ENCODE data around the gene BPIFB3.
"Not testable (repeated sequence)": the region's sequence is repeated elsewhere in the genome, so short reads cannot be mapped to it uniquely, and the experiment has no call there.

BPIFB3 gene

DNA sequence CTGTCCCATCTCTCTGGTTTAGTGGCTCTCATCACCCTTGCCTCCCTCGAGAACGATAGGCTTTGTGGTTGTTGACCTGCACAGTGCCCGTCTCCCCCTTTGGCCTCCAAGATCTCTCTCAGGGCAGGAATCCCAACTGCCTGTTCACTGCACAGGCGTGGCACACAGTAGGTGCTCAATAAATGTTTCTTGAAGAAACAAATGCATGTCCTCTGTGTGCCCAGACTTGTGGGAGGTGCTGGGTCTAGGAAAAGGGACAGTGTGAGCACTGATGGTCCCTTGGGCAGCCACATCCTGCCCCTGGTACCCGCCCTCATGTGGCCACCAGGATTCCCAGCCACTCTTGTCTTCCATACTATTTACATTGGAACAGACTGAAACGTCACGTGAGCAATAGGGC is 24.8 kb upstream of the BPIFB3 start:
- DNase-seq (ENCODE audit: low spot score), result no peak

DNA sequence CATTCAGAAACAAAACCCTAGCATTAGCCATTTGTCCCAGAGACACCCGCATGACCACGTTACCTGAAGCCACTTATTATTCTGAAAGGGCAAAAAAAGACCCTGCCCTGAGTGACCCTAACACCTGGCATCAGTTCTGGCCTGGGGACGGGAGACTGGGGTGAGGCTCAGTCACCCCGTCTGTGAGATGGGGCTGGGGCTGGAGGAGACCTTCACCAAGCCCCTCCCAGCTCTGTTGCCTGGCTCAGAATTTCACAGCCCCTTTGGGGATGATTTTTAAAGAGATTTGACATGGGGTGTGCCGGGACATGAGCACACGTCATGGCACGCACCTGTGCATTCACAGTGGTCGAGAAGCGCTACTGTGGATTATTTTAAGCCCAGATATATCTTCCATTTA is 23.6 kb upstream of the BPIFB3 start:
- no peak for DNase-seq (ENCODE audit: low spot score)

DNA sequence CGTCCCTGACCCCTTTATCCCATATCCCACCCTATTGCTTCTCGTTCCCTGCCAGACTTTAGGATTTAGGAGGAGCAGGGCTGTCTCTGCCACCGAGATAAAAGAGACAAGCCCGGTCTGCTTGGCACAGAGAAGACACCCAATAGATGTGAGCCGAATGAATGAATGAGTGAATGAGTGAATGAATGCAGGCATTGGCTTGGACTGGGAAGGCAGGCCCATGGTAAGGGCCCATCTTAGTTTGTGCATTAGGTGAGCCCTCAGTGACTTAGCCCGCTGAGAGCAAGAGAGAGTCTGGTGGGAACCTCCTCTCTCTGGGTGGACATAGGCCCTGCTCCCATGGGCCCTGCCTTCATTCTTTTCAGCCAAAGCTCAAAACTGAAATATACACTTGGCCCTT is 23.1 kb upstream of the BPIFB3 start:
- no peak for DNase-seq (ENCODE audit: low spot score)

DNA sequence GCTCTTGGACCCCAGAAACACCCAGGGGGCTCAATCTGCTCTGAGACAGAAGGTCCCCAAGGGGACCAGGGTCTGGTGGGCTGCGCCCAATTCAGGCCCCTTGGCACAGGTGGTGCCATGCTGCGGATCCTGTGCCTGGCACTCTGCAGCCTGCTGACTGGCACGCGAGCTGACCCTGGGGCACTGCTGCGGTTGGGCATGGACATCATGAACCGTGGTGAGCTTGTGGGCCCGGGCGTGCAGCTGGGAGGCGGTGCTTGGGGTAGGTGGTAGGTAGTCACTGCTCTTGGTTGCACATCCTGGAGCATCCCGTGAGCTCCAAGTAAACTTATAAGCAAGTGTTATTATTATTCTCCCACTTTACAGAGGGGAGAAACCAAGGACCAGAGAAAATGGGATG is 22.2 kb upstream of the BPIFB3 start, which contains the start of gene BPIFB6:
TSS of gene BPIFB6 (plus strand) at position 118 of the 400 bp plus-strand sequence. CDS start at position 118, 0 bp downstream.
- DNase-seq (ENCODE audit: low spot score), result no peak

DNA sequence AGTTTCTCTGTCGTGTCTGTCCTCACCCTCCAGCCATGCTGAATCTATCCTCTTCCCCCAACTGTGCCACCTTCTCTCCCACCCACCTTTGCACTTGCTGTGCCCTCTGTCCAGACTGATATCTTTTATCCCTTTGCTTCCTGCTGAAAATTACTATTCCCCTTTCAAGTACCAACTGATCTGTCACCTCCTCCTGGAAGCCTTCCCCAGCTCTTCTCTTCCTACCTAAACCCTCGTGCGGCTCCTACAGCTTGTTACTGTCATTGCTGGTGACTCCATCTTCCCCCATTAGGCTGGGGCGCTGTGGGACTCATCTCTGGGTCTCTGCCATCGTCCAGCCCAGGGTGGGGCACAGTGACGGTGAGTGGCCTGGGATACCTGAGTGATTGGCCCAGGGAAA is 21.1 kb upstream of the BPIFB3 start:
- DNase-seq (ENCODE audit: low spot score), result no peak

DNA sequence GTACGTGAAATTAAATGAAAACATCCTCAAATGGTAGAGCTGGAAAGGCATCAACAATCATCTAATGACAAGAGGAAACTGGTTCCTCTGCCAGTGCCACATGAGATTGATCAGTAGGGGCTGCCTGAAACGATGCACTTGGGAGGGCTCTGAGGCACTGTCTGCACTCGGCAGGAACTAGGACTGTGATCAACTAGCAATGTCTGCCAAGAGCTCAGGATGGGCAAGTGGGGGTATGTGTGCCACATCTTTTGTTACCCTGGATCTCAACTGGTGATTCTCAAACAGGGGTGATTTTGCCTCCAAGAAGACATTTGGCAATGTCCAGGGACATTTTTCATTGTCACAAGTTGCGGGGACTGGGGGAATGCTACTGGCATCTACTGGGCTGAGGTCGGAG is 20.3 kb upstream of the BPIFB3 start:
- DNase-seq (ENCODE audit: low spot score), result no peak

DNA sequence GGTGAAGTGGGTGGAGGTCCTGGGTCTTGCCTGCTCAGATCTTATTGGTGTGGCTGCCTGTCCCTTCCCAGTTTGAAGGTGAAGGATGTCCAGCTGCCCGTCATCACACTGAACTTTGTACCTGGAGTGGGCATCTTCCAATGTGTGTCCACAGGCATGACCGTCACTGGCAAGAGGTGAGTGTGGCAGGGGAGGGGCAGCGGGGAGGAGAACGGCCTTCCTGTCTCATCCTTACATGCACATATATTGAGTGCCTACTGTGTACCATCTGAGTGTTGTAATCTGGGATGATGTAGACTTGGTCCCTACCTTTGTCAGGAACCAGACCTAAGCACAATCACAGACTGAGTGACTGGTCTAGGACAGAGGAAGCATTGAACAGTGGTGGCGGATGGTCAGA is 19.6 kb upstream of the BPIFB3 start:
- DNase-seq (ENCODE audit: low spot score), result no peak

DNA sequence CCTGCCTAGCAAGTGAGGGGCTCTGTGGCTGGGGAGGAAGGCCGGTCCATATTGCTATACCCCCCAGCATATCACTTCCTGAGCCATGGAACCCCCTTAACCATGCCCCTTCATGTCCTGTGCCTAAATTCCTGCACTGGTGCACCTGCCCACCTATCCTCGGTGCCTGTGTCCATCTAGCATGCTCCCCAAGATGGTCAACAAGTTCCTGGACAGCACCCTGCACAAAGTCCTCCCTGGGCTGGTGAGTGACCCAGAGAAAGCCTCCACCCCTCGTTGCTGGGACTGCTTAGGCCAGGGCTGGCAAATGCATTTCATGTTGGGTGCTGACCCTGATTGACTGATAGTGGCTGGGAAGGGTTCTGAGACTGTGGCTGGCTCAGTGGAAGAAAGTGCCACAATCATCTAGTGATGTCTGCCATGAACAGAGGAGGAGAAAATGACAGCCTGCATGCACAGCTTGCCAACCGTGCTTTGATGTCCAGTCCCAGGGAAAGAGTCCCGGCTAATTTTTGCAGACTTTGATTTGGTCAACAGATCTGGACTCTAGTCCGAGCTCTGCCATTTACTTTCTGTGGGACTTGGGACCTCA is 18.7 kb upstream of the BPIFB3 start:
- DNase-seq (ENCODE audit: low spot score), result no peak

DNA sequence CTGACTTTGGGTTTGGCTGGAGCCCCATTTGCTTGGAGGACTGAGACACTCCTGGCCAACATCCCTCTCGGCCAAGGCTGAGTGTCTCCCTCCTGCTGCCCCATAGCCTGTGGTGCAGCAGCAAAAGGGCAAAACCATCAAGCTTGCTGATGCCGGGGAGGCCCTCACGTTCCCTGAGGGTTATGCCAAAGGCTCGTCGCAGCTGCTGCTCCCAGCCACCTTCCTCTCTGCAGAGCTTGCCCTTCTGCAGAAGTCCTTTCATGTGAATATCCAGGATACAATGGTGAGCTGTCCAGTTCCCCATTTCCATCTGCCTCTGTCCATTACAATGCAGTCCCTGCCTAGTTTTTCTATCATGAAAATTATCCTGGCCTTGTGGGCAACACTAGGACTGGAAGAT is 16.2 kb upstream of the BPIFB3 start:
- DNase-seq (ENCODE audit: low spot score), result no peak

DNA sequence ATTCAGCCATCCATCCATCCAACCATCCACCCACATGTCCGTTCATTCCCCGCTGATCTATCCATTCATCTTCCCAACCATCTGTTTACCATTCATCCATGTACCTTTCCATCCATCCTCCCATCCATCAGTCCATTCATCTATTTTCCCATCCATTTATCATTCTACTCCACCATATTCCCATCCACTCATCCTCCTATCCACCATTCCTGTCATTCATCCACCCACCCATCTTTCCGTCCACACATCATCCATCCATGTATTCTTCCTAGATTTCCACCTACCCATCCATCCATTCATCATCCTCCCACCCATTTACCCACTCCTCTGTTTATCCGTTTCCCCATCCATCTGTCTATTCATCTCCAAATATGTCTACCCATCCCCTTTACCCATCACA is 15.5 kb upstream of the BPIFB3 start:
- DNase-seq (ENCODE audit: low spot score), result no peak

DNA sequence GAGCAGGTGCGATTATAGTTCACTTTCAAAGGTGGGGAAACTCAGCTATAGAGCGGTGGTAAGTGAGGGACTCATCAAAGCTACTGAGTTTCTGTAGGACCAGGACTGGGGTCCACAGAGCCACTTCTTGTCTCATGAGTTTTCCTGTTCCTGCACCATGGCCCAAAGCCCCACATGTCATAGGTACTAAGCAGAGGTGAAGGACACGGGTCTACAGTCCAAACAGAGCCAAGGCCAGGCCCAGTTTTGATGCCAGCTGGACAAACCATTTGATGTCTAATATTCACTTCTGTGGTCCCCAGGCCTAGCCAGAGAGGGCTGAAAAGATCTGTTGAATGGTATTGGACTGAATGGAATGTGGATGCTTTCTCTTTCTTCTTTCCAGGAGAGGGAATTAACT is 11.3 kb upstream of the BPIFB3 start:
- DNase-seq (ENCODE audit: low spot score), result no peak

DNA sequence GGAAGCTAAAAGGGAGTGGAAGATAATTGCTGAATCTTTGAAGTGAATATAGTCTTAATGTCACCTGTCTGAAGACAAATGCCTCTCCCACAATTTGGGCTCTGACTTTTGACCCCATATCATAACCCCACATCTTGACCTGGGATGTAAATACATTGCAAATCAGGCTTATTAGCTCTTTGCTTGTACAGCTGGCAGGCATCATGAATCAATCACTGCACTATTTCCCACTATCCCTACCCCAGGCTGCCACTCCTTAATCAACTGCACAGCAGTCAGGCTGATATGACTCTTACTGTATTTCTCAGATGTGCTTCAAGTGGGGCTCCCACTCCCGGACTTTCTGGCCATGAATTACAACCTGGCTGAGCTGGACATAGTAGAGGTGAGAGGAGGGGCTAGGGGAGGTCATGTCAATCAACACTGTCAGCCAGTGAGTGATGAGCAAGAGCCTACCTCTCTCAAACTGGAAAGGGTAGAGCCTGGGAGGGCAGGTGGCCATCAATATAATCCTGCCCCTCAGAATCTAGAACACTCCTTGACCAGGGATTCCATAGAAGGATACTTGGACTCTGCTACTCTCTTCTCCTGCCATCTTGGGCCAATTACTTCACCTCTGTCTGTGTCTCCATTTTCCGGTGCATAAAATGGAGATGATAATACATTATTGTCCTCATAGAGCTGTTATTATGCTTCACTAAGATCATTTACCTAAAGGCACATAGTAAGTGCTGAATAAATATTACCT is 10.5 kb upstream of the BPIFB3 start:
- no peak for DNase-seq (ENCODE audit: low spot score)

DNA sequence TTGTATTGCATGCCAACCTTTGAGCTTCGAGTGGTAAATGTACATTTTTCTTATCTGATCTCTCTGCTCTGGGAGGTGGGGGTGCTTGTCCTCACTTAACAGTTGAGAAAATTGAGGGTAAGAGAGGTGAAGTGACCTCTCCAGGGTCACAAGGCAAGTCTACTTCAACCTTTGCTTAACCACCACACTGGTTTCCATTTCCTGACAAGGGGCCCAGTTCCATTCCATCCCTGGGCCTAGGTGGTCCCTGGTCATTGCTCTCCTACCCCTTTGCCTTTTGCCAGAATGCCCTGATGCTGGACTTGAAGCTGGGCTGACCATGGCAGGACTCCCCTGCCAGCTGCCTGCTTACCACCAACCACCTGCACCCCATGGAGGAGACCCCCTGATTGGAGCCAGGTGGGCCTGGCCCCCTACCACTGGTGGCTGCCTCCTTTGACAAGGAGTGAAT is 9.9 kb upstream of the BPIFB3 start:
- no peak for DNase-seq (ENCODE audit: low spot score)

DNA sequence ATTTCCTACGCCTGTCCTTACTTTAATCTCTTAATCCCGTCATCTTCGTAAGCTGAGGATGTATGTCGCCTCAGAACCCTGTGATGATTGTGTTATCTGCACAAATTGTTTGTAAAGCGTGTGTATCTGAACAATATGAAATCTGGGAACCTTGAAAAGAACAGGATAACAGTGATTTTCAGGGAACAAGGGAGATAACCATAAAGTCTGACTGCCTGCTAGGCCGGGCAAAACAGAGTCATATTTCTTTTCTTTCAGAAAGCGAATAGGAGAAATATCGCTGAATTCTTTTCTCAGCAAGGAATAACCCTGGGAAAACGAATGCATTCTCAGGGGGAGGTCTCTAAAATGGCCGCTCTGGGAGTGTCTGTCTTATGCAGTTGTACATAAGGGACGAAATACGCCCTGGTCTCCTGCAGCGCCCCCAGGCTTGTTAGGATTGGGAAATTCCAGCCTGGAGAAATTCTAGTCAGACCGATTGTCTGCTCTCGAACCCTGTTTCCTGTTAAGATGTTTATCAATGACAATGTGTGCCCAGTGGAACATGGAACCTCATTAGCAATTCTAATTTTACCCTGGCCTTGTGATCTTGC is 8.5 kb upstream of the BPIFB3 start:
- DNase-seq (ENCODE audit: low spot score), result not testable (repeated sequence)

DNA sequence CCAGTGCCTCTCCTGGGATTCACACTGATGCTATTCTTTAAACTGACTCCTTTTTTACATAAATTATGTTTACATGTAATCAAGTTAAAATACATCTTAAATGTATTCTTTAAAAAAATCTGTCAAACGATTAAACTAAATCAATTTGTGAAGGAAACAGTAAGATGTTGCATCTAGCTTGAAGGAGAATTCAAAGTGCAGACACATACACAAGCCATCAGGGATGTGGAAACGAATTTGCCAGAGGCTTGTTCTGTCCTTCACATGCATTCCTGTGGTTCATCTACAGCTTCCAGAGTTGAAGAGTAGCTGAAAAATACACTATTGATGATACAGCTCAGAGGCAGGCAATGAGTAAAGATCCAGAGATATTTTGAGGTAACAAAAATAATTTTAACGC is 7.3 kb upstream of the BPIFB3 start:
- no peak for DNase-seq (ENCODE audit: low spot score)

DNA sequence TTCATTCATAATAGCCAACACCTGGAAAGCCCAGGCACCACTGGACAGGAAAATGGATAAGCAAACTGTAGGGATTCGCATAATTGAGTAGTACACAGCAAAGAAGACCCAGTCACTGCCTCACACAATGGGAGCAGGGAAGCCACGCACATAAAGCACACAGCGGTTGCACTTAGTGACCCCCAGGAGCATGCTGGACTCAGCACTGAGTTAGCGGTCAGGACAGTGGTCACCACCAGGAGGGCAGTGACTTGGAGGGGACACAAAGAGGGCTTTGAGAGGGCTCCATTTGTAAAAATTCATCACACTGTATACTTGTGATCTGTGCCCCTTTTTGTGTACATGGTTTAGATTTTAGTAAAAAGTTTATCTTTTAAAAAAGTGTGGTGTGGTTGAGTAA is 2.4 kb upstream of the BPIFB3 start:
- DNase-seq (ENCODE audit: low spot score), result no peak

DNA sequence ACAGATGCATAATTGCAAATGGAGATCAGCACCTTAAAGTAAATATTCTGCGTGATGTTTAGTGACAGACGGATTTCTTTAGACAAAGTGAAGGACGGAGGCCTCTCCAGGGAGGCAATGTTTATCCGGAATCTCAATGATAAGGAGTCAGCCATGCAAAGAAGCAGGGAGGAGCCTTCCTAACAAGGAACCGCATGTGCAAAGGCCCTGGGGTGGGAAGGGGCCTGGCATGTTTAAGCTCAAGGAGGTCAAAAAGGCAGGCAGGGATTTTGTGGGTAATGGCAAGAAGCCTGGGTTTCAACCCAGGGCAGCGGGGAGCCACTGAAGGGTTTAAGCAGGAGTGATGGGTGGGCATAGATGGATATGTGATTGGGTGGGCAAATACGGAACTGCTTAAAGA is 678 bp downstream of the BPIFB3 start:
- no peak for DNase-seq (ENCODE audit: low spot score)

DNA sequence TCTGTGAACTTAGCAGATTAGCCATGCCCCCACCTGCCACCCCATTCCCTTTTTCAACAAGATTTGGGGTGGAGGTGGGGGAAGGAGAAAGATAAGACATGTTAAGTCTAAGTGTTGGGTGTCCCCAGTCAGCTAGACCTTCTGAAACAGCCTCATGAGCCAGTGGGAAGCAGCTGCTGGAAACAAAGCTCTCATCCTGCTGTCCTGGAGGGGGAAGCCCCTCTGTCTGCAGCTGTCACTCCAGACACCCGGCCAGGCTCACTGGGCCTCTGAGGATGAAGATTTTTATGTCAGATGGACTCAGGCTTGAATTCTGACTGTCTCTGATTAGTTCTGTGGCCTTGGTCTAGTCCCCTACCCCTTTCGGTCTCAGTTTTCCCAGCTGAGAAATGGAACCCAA is 1.1 kb downstream of the BPIFB3 start:
- DNase-seq (ENCODE audit: low spot score), result no peak

DNA sequence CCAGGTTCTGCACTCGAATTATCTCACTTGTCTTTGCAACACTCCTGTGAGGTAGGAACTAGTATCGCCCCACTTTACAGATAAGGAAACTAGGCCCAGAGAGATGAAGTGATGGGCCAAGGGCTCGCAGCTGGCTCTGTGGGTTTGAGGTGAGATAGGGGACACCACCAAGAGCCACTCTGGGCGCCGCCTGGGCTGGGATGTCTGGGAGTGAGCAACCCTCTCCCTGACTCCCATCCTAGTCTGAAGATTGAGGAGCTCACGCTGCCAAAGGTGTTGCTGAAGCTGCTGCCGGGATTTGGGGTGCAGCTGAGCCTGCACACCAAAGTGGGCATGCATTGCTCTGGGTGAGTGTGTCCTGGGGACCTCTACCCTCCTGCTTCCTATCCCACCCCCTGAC is 5.4 kb downstream of the BPIFB3 start:
- no peak for DNase-seq (ENCODE audit: low spot score)

DNA sequence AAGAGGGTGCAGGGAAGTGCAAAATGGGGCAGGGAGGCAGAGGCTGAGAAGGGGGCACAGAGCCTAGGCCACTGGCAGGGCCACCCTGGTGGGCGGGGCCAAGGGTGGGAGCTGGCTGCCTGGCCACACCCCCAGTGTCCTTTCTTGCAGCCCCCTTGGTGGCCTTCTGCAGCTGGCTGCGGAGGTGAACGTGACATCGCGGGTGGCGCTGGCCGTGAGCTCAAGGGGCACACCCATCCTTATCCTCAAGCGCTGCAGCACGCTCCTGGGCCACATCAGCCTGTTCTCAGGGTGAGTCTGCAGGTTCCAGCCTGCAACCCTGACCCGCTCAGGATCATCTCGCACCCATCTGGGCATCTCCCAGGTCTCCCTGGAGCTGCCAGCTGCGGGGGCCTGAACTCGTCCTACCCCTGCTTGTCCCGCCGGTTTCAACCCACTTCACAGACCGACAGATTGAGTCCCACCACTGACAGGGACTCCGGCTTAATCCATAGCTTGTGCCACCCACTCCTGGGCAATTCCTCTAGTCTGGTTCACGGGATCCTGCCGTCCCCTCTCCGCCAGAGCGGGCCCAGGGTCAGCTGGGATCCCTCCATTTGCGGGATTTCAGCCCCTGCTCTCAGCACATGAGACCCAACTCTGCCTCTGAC is 6.2 kb downstream of the BPIFB3 start:
- no peak for DNase-seq (ENCODE audit: low spot score)

DNA sequence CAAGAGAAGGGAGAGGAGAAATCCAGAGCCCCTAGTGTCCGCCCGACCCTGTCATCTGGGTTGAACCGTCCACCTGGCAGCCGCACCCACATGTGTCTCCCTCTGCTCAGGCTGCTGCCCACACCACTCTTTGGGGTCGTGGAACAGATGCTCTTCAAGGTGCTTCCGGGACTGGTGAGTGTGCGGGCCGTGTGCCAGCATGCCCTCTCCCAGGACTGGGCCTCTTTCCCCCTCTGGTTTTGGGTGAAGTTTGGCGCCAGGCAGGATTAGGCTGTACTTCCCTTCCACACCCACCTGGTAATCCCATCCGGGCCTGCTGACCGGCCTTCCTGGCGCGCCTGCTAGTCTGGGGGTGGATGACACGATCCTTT is 7.9 kb downstream of the BPIFB3 start:
- DNase-seq (ENCODE audit: low spot score), result no peak

DNA sequence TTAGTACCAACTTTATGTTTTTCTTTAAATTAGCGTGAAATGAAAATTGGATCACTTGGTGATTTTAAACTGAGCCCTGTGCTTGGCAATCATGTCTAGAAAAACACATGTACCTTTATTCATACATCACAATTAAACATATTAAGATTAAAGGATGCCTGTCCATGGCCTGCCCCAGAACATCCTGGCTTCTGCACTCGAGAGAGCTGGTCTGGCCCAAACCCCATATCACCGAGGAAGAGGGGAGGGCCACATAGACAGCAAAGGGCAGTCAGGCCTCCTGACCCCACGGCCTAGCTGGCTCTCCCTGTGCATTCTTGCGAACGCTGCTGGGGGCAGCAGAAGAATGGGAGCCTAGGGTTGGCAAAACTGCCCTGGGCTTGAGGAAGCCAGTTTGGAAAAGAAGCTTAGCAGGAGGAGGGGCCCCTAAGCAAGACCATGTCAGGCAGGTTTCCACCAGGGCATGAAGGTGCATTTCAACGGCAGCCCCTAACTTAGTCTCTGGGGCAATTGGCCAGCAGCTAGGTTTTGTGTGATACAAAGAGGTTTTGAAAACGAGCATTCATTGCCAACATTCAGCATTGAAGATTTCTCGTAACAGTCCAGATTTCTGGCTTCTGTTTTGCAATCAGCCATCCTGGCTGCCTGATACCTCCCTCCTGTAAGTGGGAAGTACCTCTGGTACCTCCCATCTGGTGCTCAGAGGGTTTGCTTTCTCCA is 8.6 kb downstream of the BPIFB3 start:
- no peak for DNase-seq (ENCODE audit: low spot score)

DNA sequence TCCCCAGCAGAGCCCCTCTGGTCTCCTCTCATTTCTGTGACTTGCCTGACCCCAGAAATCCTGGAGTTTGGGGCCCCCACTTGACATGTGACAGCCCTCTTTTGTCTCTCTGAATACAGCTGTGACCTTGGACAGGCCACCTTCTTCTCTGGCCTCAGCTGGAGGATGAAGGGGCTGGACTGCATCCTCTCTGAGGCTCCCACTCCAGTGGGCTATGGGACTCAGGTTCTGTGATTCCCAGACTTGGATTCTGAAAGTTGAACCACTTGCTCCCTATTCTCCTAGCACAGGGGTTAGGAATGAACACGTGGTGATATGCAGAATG is 9.1 kb downstream of the BPIFB3 start:
- DNase-seq (ENCODE audit: low spot score), result no peak
